ENCODE measurements around the gene PRPF39.
A peak's percentile ranks its signal among the peaks of the same experiment; 100 is the strongest.
"Not testable (repeated sequence)": the region's sequence is repeated elsewhere in the genome, so short reads cannot be mapped to it uniquely, and the experiment has no call there.

The PRPF39 gene

DNA sequence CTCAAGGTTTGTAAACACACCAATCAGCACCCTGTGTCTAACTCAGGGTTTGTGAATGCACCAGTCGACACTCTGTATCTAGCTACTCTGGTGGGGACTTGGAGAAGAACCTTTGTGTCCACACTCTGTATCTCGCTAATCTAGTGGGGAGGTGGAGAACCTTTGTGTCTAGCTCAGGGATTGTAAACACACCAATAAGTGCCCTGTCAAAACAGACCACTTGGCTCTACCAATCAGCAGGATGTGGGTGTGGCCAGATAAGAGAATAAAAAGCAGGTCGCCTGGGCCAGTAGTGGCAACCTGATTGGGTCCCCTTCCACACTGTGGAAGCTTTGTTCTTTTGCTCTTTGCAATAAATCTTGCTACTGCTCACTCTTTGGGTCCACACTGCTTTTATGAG lies 2.8 kb upstream of the PRPF39 start:
- DNase-seq: not testable (repeated sequence)

DNA sequence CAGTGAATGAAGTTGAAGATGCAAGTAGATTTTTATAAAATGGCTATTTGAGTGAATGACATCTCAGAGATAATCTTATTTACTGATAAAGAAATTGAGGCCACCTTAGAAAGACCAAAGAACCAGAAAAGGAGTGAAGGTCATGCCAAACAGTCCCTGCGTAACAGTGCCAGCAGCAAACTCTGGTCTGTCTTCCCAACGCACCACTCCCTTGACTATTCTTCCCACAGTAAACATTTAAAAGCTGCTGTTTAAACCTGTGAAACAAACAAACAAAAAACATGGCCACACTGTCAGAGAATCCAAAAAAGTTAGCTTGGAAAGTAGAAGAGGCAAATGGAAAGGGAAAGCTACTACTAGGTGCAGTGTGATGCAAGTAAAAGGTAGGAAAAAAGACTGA lies 1.5 kb upstream of the PRPF39 start:
- DNase-seq: no peak

- DNase-seq: no peak
Observed at GRCh38 chr14:45083617-45083975, 320 bp upstream of the PRPF39 start.

GRCh38 chr14:45084946-45085346 lies 1.0 kb downstream of the PRPF39 start:
- DNase-seq: peak; percentile 12

DNA sequence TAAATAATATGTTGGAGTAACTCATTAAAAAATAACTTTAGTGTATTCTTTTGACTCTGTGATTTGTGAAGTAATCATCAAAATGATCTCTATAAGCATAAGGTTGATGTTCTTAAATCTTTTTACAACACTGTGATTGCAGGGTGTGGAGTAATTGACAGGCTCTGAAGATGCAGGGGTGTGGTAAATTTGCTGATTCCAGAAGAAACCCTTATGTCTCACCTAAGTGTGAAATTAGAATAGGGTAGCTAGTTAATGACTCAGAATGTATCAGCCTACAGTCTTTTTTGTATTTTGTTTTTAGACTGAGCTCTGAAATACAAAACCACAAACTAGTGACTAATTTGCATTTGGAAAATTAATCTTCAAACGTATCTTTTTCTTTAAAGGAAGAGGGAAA lies 5.9 kb downstream of the PRPF39 start:
- peak; percentile 15 for DNase-seq

DNA sequence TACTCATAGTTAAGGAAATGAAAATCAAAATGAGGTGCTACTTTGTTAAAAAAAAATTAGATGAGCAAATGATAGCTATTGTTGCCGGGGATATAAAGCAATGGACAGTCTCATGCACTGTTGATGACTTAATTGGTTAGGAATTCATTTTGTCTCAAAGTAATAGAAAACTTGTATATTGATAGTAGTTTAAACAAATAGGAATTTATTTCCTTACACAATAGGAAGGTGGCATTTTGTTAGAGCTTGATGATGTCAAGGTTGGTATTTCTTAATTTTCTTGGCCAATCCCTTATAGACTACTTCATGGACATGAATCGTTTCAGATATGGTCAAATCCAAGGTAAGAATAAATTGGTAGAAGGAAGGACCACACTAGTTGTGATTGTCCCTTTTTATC lies 7.8 kb downstream of the PRPF39 start:
- peak; percentile 37 for DNase-seq

DNA sequence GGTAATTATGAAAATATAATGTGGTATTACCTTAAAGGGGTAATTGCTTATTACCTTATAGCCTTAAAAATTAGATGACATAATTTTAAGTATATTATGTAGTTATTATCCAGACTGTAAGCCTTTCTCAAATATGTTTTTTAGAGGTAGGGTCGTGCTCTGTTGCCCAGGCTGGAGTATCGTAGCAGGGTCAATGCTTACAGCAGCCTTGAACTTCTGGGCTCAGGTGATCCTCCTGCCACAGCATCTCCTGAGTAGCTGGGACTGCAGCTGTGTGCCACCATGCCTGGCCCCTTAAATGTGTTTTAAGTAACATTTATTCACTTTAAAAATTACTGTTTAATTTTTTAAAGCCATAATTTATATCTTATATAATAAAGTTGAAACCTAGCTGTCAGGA lies 10.4 kb downstream of the PRPF39 start:
- no peak for DNase-seq

GRCh38 chr14:45095143-45095542 lies 11.2 kb downstream of the PRPF39 start:
- DNase-seq: no peak

DNA sequence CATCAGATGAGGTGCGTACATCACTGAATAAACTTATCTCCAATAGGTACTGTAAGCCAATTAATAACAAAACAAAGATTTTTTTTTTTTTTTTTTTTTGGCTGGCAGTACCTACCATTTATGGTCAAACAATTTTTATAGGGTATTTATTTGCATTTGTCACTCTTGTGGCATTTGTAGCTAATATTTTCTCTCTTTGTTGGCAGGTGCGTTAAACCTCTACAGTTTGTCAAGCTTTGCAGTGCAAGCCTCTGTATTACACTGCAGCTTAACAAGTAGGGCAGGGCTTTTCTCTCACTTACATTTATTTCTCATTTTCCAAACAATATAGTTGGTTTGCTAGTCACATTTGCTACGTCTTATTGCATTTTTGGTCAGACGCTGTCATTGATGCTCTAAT lies 12.3 kb downstream of the PRPF39 start:
- no peak for DNase-seq

GRCh38 chr14:45103806-45104205 lies 19.9 kb downstream of the PRPF39 start:
- no peak for DNase-seq

DNA sequence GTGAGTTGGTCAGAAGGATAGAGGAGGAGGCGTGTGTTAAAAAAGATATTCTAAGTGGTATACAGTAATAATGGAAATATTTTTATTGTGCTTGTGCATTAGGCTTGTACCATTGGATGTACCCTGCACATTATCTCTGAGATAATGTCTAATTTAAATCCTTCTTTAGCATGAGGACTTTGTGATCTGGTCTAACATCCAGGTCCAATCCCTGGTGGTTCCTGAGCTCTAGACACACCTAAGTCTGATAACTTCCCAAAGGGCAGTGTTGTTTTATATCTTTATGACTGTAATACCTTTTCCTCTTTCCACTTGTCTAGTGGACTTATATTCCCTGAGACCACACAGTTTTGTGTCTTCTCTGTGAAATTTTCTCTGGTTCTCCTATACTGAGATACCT lies 20.6 kb downstream of the PRPF39 start:
- DNase-seq: no peak

- DNase-seq: no peak
Observed at GRCh38 chr14:45112896-45113781, 29.2 kb downstream of the PRPF39 start.

- no peak for DNase-seq
Observed at GRCh38 chr14:45114327-45114726, 30.4 kb downstream of the PRPF39 start.

GRCh38 chr14:45118594-45118993 lies 34.7 kb downstream of the PRPF39 start:
- no peak for DNase-seq

GRCh38 chr14:45120096-45120495 lies 36.2 kb downstream of the PRPF39 start:
- DNase-seq: no peak

- no peak for DNase-seq
Observed at GRCh38 chr14:45123271-45123670, 39.4 kb downstream of the PRPF39 start.

DNA sequence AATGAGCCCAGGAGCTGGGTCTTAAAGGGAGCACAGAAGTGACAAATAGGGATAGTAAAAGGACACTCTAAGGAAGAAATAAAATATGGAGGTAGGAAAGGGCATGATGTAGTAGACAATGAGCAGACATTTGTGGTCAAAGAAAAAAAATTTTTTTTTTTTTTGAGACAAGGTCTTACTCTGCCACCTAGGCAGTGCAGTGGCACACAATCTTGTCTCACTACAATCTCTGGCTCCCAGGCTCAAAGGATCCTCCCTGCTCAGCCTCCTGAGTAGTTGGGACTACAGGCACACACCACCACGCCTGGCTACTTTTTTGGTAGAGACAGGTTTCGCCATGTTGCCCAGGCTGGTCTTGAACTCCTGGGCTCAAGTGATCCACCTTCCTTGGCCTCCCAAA lies 41.8 kb downstream of the PRPF39 start:
- no peak for DNase-seq

GRCh38 chr14:45128963-45129629 lies 45.2 kb downstream of the PRPF39 start:
- no peak for DNase-seq

- DNase-seq: no peak
Observed at GRCh38 chr14:45133683-45134050, 49.8 kb downstream of the PRPF39 start.

DNA sequence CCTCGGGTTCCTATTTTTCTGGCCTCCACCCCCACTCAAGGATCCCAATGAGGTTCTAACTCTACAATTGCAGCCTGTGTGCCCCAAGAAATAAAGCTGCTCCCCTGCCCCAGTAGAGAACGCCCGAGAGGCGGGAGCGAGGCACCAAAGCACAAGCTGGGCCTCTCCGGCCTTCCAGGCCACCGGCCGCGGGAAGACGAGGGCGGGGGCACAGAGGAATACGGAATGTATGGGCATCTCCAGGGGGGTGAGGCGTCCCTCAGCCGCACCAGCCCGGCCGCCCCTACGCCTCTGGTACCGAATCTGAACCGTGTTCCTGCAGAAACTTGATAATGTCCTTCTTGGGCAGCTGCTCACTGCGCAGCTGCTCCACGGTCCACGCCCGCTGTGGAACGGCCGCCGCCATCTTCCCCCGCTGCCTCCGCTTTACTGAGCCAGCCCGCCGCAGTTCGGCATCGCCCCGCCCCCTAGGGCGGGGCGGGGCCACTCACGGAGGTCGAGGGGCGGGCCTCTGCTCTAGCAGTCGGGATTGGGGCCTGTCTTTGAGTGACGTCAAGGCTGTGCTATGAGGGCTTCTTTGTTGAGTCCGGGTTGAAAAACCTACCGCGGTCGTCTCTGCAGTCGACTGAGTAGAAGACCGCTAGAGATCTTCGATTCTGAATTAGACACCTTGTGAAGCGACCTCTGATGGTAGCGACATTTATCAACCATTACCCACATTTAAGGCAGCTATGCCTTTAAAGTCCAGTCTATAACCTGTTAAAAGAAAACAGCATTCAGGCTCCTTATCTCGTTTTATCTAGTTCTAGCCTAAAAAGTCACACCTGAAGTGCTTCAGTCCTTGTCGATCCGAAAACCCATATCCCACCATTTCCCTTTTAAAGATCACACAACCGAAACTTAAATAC lies 50.4 kb downstream of the PRPF39 start, which contains the start of gene FKBP3:
Gene FKBP3, minus strand, starts transcription at position 431 of the 908 bp plus-strand sequence. Its CDS starts 25 bp downstream, at position 406.
- DNase-seq: peak; percentile 99

DNA sequence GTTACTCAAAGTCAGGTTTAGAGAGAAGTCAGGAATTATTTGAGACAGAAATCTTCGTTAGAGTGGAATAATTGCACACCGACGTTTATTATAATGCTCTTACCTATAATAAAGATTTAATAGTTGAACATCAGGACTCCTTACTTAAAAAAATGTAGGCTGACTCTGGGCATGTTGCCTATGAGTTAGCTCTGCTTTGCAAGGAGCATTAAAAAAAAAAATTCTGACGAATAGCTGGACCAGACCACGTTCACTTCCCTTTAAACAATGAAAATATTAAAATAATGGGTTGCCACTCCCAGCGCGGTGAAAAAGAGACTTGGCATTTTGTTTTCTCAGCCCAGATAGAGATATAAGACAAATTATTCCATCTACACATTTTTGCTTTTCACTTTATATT lies 51.2 kb downstream of the PRPF39 start:
- peak; percentile 15 for DNase-seq

DNA sequence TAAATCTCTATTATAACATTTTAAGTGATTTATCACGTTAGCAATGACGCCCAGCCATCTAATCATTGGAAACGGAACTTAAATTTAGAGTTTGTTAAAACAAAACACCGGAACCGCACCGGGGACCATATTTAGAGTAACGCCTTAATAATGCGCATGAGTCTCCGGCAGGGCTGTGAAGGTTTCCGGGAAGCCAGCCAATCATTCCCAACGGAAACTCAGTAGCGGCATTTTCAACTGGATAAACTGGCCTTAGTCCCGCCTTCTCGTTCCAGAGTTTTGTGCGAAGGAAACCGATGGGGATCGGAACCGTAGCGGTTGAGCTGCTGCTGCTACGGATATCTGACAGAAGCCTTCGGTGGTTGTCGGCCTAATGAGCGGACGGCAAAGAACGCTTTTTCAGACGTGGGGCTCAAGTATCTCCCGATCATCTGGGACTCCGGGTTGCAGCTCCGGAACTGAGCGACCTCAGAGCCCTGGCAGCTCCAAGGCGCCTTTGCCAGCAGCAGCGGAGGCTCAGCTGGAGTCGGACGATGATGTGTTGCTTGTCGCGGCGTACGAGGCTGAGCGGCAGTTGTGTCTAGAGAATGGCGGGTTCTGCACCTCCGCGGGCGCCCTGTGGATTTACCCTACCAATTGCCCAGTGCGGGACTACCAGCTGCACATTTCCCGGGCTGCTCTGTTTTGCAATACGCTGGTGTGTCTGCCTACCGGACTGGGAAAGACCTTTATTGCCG lies 51.9 kb downstream of the PRPF39 start, which contains the start of gene FANCM:
Gene FANCM, plus strand, starts transcription at position 272 of the 737 bp plus-strand sequence. Its CDS starts 102 bp downstream, at position 374.
- peak; percentile 98 for DNase-seq
